DMS53 treated with DMSO at 0.1 percent for 48 hours (cell line): ENCODE data around the gene GIPC3.
"Not testable (repeated sequence)": the region's sequence is repeated elsewhere in the genome, so short reads cannot be mapped to it uniquely, and the experiment has no call there.

Experiments
- DNase-seq: peaks from one replicate; lab custom pipeline; 2025; ENCODE audit not compliant: unreplicated experiment; lab: John Stamatoyannopoulos, UW

The GIPC3 gene

DNA sequence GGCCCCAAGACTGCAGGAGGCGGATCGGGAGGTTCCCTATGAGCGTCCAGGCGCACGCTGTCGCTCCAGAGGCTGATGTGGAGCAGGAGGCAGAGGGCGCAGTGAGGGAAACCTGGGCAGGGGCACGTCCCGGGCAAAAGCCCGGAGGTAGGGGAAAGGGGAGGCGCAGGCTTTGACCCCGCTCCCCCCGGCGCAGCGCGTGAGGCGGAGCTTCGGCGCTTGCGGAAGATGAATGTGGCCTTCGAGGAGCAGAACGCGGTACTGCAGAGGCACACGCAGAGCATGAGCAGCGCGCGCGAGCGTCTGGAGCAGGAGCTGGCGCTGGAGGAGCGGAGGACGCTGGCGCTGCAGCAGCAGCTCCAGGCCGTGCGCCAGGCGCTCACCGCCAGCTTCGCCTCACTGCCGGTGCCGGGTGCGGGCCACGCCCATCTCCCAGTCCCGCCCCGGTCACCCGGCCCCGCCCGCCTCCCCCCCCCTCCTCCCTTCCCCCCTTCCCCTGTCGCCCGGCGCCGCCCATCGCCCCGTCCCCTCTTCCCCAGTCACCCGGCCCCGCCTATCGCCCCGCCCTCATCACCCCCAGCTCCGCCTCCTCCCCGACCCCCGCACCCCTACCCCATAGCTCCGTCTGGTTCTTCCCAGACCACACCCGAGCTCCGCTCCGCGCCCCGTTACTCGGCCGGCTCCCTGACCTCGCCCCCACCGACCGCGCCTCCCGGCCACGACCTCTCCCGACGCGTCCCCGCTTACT is 8.4 kb upstream of the GIPC3 start:
- DNase-seq: no peak

DNA sequence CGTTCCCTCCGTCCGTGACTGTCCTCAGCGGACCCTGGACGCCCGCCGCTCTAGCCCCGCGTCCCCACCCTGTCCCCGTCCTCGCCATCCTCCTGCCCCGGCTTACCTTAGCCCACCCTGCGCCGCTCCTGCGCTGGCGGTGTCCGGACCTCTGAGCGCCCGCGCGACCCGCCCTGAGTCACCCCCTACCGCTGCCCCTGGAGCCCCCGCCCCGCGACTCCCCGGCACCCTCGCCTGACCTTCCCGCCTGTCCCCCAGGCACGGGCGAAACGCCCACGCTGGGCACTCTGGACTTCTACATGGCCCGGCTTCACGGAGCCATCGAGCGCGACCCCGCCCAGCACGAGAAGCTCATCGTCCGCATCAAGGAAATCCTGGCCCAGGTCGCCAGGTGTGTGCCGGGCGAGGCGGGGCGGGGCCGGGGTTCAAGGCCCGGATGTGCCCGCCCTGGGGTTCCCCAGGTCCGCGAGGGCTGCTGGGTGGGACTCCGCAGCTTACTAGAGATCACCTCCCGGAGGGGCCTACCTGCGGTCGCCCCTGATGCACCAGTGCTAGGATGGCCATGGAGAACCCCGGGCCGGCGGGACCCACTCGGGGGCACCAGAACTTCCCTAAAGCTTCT is 7.4 kb upstream of the GIPC3 start:
- no peak for DNase-seq

DNA sequence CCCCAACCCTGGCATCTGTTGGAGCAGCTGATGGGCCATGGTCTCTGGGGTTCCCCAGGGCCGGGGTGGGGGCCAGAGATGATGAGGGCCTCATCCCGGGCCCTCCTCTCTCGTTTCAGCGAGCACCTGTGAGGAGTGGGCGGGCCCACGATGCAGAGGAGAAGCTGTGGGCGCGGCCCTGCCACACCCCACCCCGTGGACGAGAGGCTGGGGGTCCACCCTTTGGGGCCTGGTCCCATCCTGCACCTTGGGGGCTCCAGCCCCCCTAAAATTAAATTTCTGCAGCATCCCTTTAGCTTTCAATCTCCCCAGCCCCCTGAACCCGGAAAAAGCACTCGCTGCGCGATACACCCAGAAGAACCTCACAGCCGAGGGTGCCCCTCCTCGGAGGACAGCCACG is 6.9 kb upstream of the GIPC3 start:
- DNase-seq: no peak

DNA sequence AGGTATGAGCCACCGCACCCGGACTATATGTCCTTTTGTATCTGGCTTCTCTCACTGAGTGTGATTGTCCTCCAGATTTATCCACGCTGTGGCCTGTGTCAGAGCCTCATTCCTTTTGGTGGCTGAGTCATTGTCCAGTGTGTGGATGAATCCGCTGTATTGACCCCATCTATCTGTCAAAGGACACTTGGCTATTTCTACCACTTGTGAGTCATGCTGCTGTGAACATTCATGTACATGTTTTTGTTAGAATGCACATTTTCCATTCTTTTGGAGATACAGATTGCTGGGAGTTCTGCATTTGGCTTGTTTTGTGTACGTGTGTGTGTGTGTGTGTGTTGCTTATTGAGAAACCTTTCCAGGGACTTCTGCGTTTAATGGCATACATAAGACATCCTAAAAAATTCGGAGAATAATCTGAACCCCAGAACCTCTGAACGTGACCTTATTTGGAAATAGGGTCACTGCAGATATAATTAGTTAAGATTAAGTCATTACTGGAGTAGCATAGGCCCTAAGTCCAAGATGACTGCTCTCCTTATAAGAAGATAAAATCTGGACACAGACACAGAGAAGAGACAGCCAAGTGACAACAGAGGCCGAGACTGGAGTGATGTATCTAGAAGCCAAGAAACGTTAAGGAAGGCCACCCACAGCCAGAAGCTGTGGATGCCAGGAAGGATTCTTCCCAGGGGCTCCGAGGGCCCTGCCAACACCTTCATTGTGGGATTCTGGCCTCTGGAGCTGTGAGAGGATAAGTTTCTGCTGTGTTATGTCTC is 4.9 kb upstream of the GIPC3 start:
- DNase-seq: no peak

DNA sequence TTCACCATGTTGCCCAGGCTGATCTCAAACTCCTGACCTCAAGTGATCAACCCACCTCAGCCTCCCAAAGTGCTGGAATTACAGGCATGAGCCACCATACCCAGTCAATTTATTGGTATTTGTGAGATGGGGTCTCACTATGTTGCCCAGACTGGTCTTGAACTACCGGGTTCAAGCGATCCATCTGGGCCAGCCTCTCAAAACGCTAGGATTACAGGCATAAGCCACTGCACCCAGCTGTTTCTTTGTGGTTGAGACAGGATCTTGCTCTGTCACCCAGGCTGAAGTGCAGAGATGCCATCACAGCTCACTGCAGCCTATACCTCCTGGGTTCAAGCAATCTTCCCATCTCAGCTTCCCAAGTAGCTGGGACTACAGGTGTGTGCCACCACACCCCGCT is 3.5 kb upstream of the GIPC3 start:
- DNase-seq: not testable (repeated sequence)

DNA sequence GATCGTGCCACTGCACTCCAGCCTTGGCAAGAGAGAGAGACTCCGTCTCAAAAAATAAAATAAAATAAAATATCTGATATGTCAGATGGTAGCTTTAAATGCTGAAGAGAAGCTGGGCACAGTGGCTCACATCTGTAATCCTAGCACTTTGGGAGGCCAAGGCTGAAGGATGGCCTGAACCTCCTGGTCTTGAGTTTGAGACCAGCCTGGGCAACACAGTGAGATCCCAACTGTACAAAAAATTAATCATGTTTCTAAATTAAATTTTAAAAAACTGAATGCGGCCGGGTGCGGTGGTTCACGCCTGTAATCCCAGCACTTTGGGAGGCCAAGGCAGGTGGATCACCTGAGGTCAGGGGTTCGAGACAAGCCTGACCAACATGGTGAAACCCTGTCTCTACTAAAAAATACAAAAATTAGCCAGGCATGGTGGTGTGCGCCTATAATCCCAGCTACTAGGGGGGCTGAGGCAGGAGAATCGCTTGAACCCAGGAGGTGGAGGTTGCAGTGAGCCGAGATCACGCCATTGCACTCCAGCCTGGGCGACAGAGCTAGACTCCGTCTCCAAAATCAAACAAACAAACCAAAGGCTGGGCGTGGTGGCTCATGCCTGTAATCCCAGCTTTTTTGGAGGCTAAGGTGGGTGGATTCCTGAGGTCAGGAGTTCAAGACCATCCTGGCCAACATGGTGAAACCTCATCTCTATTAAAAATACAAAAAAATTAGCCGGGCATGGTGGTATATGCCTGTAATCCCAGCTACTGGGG is 1.1 kb upstream of the GIPC3 start:
- not testable (repeated sequence) for DNase-seq

DNA sequence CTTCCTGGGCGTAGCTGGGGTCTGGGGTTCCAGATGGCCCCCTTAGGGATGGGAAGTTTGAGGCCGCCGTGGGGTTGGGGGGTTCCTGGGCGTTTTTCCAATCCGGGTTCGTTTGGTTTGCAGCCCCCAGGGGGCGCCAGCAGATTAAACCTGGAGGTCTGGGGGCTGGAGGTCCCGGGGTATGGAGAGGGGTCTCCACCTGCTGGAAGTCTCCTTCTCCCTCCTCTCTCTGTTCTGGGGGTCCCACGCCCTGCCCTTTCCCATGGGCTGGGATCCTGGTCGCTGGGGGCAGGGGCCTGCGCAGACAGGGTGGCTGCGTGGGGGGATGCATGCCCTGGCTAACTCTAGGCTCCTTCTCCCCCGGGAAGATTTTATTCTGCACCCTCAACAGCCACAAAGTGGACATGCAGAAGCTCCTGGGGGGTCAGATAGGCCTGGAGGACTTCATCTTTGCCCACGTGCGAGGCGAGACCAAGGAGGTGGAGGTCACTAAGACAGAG is 899 bp downstream of the GIPC3 start:
- no peak for DNase-seq

DNA sequence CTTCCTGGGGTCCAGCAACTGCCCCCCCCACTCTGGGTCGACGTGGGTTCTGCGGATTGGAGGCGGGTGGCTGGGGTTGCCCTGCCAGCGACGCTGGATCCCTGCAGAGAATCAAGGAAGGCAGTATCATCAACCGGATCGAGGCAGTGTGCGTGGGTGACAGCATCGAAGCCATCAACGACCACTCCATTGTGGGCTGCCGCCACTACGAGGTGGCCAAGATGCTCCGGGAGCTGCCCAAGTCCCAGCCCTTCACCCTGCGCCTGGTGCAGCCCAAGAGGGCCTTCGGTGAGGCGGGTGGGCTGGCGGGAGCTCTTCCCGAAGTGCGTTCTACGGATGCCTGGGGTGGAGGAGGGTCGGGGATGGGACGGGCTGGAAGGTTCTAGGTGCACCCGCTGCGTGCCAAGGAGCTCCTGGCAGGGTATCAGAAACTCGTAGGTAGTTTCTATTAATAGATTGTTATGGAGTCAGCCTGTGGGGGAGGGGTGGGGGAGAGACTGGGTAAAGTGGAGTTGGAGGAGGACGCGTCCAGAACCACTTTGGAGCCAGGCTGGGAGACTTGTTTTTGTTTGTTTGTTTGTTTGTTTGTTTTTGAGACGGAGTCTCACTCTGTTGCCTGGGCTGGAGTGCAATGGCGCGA is 1.5 kb downstream of the GIPC3 start:
- DNase-seq: no peak

DNA sequence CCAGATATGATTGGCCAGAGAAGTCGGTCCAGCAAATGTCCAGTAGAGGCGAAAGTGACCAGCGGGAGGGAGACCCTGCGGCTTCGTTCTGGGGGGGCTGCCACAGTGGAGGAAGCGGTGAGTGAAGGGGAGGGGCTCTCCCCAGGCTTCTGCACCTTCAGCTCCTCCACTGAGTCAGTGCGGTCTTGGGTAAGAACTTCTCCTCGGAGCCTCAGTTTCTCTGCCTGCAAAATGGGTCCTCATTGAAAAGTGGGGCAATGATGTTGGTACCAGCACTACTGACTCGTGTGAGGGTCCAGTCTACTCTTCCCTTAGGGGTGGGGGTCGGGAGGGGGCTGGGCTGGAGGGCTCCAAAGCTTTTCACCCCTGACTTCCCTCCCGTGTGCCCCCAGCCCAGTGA is 4.2 kb downstream of the GIPC3 start:
- DNase-seq: no peak

DNA sequence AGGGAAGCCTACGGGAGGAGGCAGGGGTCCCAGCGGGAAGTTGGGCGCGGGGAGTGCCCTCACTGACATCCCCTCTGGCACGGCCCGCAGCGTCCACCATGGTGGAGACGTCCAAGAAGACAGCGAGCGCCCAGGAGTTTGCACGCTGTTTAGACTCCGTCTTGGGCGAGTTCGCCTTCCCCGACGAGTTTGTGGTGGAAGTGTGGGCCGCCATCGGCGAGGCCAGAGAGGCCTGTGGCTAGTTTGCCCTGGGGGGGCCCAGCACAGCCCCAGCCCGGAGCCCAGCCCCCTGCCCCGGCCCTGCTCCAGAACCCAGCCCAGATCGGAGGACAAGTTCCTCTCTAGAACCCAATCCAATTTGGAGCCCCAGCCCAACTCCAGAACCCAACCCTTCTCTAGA is 4.7 kb downstream of the GIPC3 start:
- DNase-seq: no peak

DNA sequence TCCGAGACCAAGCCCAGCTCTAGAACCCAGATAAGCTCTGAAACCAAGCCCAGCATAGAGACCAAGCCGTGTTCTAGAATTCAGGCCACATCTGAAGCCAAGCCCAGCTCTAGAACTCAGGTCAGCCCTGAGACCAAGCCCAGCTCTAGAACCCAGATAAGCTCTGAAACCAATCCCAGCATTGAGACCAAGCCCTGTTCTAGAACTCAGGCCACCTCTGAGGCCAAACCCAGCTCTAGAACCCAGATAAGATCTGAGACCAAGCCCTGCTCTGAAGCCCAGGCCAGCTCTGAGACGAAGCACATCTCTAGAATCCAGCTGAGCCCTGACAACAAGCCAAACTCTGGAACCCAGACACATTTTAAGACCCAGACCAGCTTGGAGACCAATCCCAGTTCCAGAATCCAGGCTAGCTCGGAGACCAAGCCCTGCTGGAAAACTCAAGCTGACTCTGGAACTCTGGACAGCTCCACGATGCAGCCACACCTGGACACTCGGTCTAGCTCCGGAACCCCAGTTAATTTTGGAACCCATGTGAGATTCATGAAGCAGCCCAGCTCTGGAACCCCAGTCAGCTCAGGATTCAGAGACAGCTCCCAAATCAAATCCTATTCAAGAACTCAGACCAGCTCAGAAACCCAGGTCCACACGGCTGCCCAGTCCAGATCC is 5.8 kb downstream of the GIPC3 start:
- no peak for DNase-seq

DNA sequence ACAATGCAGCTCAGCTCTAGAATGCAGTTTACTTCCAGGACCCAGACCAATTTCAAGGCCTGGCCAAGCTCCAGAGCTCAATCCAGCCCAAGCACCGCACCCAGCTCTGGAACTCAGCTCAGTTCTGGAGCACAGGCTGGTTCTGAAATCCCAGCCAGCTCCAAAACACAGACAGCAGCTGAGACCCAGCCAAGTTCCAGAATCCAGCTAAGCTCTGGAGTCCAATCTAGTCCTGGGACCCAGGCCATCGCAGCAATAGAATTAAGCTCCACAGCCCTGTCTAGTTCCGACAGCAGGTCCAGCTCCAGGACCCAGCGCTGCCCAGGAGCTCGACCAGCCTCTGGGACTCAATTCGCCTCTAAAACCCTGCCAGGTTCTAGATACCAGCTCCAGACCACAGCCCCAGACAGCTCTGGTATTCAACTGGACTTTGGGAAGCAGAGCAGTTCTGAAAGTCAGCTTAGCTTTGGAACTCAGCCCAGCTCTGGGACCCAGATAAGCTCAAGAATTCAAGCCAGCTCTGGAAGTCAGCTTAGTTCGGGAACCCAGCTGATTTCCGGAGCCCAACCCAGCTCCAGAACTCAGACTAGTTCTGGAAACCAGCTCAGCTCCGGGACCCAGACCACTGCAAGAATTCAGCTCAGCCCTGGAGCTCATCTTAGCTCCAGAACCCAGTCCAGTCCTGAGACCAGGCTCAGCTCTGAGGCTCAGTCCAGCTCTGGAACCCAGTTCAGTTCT is 6.8 kb downstream of the GIPC3 start:
- no peak for DNase-seq

DNA sequence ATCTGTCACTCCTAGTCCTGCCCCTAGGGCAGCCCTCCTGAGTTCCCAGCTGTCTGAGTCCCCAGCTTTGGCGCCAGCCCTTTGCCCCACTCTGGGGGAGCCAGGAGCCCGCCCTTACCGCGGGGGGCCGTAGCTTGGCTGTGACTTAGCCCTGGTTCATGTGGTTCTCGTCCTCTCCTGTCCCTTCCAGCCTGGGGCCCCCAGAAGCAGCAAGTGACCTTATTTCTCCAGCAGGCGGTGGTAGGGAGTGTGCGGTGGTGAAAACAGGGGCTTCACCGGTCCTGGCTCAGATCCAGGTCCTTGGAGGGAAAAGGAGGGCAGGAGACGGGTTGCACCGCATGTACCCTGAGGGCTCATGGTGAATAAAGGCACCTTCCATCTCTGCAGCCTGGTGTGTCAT is 7.9 kb downstream of the GIPC3 start:
- DNase-seq: no peak

DNA sequence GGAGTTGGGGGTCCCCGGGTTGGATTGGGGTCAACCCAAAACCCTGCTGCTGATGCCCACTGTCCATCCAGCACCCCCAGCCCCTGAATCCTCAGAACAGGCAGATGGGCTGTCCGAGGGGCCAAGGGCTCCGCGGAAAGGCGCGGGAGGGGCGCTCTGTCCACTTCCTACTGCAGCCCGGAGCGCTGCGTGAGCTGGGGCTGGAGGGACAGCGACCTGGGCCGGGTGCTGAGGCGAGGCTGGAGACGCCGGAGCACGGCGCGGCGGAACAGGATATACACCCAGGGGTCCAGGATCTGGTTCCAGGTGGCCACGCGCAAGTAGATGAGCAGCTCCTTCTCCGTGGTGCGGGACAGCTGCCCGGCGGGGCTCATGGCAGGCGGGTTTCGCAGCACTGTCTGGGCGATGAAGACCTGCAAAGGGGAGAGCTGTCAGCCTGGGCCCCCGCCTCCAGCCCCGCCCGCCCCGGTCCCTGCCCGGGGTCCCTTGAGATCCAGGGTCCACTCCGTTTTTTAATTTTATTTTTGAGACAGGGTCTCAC is 10.3 kb downstream of the GIPC3 start:
- DNase-seq: no peak

DNA sequence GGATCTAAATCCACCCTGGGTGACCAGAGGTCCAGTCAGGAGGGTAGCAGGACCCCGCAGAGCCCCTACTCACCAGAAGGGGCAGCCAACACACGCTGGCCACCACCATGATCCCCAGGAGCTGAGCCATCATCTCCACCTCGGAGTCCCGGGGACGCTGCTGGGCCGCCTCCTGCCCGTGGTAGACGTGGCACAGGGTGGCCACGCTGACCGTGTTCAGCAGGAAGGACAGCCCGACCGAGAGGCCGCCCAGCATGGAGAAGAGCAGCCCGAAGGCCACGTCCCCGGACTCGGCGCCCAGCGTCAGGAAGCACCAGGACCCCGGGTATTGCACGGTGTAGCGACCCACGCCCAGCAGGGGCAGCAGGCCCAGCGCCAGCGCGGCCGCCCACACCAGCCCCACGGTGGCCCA is 14.5 kb downstream of the GIPC3 start:
- DNase-seq: no peak

DNA sequence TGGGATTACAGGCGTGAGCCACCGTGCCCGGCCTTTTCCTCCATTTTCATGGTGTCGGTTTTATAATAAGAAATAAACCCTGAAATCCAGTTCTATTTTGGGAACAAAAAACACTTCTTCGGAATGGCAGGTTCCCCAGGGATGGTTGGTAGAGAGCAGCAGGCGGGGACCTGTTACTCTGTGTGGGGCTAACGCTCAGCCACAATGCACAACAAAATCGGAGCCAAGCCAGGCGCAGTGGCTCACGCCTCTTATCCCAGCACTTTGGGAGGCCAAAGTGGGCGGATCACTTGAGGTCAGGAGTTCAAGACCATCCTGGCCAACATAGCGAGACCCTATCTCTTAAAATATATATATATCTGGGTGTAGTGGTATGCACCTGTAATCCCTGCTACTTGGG is 15.7 kb downstream of the GIPC3 start:
- DNase-seq: no peak

DNA sequence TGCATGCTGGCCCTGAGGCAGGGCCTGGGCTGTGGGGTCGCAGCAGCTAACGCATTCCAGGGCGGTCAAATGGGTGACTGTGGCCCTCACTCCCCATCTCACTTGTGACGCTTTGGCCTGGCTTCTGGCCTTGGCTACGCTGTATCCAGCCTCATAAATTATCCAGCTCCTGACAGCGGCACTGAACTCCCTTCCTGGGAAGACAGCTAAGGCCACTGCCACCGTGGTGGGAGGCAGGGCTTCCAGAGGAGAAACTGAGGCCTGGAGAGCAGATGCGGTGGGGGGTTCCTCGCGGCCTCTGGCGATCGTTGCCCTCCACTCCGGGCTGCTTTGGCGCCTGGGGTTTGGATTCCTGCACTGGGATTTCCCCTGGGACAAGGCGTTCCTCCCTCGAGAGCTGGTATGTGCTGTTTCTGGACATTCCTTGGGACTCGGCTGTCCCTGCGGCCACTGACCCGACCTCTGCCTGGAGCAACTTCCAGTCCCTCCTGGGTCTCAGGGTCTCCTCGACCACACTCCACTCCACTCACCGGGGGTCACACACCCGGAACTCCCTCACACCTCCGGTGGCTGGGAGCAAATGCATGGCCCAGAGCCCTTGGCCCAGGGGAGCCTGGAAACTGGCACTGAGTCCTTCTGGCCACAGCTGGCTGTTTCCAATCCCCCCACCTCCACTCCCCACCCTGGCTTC is 18.0 kb downstream of the GIPC3 start:
- DNase-seq: no peak

DNA sequence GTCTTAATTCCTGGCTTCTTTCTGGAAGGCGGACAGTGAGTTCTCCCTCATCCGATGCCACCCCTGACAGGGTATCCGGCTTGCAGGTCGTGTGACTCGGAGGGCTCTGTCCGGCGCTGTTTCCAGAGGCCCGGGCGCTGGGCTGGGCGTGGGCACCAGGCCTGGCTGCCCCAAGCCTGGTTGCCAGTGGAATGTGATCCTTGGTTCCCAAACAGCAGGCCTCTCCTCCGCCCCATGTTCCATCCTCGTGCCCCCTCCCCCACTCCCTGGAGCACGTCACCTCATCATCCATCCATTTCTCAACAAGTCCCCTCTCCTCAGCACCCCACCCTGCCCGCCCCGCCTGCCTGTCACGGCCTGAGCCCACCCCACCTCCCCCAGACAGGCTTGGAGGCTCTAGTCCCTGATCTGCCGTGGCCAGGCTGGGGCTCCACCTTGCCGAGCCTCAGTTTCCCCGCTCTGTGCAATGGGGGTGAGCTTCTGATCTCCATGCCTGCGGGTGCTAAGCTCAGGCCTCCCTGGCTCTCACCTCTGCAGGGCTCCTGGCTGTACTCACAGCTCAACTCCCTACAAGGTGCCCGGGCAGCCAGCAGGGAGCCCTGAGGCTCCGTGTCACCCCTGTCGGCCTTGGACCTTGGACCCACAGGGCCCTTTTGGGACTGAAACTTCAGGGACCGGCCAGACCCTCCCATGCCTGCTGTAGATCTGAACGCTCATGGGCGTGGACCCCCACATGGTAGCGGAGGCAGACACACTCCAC is 19.1 kb downstream of the GIPC3 start:
- no peak for DNase-seq
